ENCODE measurements around the gene KLF4.

KLF4 gene

GRCh38 chr9:107447834-107448233 lies 41.7 kb downstream of the KLF4 start:
- DNase-seq (ENCODE audit: low read depth): no peak
- no peak for TF ChIP-seq CTCF (IDR thresholded peaks at IDR 0.05; ENCODE audit: insufficient read depth, low read depth, low read length, missing control alignments)
- no peak overlapping the region for H3K4me3 ChIP-seq (ENCODE audit: low read depth, low read length)

- DNase-seq (ENCODE audit: low read depth): no peak
- no peak for TF ChIP-seq CTCF (IDR thresholded peaks at IDR 0.05; ENCODE audit: insufficient read depth, low read depth, low read length, missing control alignments)
- H3K4me3 ChIP-seq (ENCODE audit: low read depth, low read length): no peak overlapping the region
Measured at GRCh38 chr9:107447081-107447480, 42.5 kb downstream of the KLF4 start.

GRCh38 chr9:107446491-107446890 lies 43.1 kb downstream of the KLF4 start:
- no peak overlapping the region for H3K4me3 ChIP-seq (ENCODE audit: low read depth, low read length)
- TF ChIP-seq CTCF (IDR thresholded peaks at IDR 0.05; ENCODE audit: insufficient read depth, low read depth, low read length, missing control alignments): no peak

GRCh38 chr9:107443786-107444185 lies 45.8 kb downstream of the KLF4 start:
- no peak for TF ChIP-seq CTCF (IDR thresholded peaks at IDR 0.05; ENCODE audit: insufficient read depth, low read depth, low read length, missing control alignments)
- DNase-seq (ENCODE audit: low read depth): no peak
- no peak overlapping the region for H3K4me3 ChIP-seq (ENCODE audit: low read depth, low read length)

More at GRCh38 chr9:107446491-107446890, 43.1 kb downstream of the KLF4 start:
- no peak for DNase-seq (ENCODE audit: low read depth)

- no peak for DNase-seq (ENCODE audit: low read depth)
- TF ChIP-seq CTCF (IDR thresholded peaks at IDR 0.05; ENCODE audit: insufficient read depth, low read depth, low read length, missing control alignments): no peak
- no peak overlapping the region for H3K4me3 ChIP-seq (ENCODE audit: low read depth, low read length)
Measured at GRCh38 chr9:107439991-107440456, 49.5 kb downstream of the KLF4 start.

GRCh38 chr9:107438211-107439031 lies 51.1 kb downstream of the KLF4 start:
- no peak for DNase-seq (ENCODE audit: low read depth)
- no peak overlapping the region for H3K4me3 ChIP-seq (ENCODE audit: low read depth, low read length)
- no peak for TF ChIP-seq CTCF (IDR thresholded peaks at IDR 0.05; ENCODE audit: insufficient read depth, low read depth, low read length, missing control alignments)

GRCh38 chr9:107437716-107438115 lies 51.9 kb downstream of the KLF4 start:
- TF ChIP-seq CTCF (IDR thresholded peaks at IDR 0.05; ENCODE audit: insufficient read depth, low read depth, low read length, missing control alignments): no peak
- DNase-seq (ENCODE audit: low read depth): no peak

More at GRCh38 chr9:107437716-107438115, 51.9 kb downstream of the KLF4 start:
- no peak overlapping the region for H3K4me3 ChIP-seq (ENCODE audit: low read depth, low read length)

Data from GM12865 (cell line).